OCI-LY3 (cell line): ENCODE measurements around the gene UBE2E2.

Experiments used
- H2AFZ ChIP-seq: fragments of 200-600, 300-600 bp; shearing (Covaris generic); 2 replicates; pipeline ENCODE4 v1.6.0; 2014; ENCODE audit warnings: antibody characterized with exemption, low read depth, low read length
- H3K27ac ChIP-seq: fragments of 200-600, 300-600 bp; sonication (generic); 2 replicates; pipeline ENCODE4 v1.5.1; 2014; ENCODE audit warnings: mild to moderate bottlenecking, low read length, moderate library complexity, mixed read lengths
- H3K27me3 ChIP-seq: fragments of 200-600, 300-600 bp; sonication (generic); 2 replicates; pipeline ENCODE4 v1.6.1; 2014; ENCODE audit warnings: low read depth, low read length, mixed read lengths
- H3K36me3 ChIP-seq: fragments of 200-600, 300-600 bp; sonication (generic); replicated peaks from 2 replicates; pipeline ENCODE3; 2014; ENCODE audit warnings: low read depth, low read length, mixed read lengths
- H3K4me1 ChIP-seq: fragments of 300-600, 200-600 bp; sonication (generic); 2 replicates; pipeline ENCODE4 v1.6.1; 2014; ENCODE audit warnings: low read length, mixed read lengths
- H3K4me2 ChIP-seq: fragments of 200-600, 300-600 bp; sonication (generic); 2 replicates; pipeline ENCODE4 v1.6.1; 2014; ENCODE audit warnings: low read length, mixed read lengths
- H3K4me3 ChIP-seq: fragments of 300-600, 200-600 bp; sonication (generic); 2 replicates; pipeline ENCODE4 v1.5.1; 2014; ENCODE audit warnings: antibody characterized with exemption, mild to moderate bottlenecking, low read length, moderate library complexity
- H3K79me2 ChIP-seq: fragments of 300-600, 200-600 bp; shearing (Covaris generic); 2 replicates; pipeline ENCODE4 v1.6.1; 2014; ENCODE audit warnings: mild to moderate bottlenecking, low read length, mixed read lengths
- H3K9ac ChIP-seq: fragments of 300-600, 200-600 bp; shearing (Covaris generic); 2 replicates; pipeline ENCODE4 v1.6.0; 2014; ENCODE audit warnings: mild to moderate bottlenecking, low read length, moderate library complexity
- H3K9me3 ChIP-seq: fragments of 200-600, 300-600 bp; shearing (Covaris generic); 2 replicates; pipeline ENCODE4 v1.6.1; 2014; ENCODE audit warnings: low read length, mixed read lengths; ENCODE audit not compliant: insufficient read depth
- H4K20me1 ChIP-seq: fragments of 200-600, 300-600 bp; sonication (generic); 2 replicates; pipeline ENCODE4 v1.6.1; 2016; ENCODE audit warnings: low read length, mixed read lengths; ENCODE audit not compliant: insufficient read depth
- CTCF ChIP-seq: fragments of 200-600, 300-600 bp; sonication (generic); IDR thresholded peaks from 2 replicates; pipeline ENCODE4 v1.5.1; 2014; ENCODE audit warnings: antibody characterized with exemption, low read length, low read depth
- EZH2phosphoT487 ChIP-seq: fragments of 200-600 bp; shearing (Covaris generic); IDR thresholded peaks from 2 replicates; pipeline ENCODE4 v1.6.1; 2018; ENCODE audit warnings: antibody characterized with exemption, mixed run types, low read depth

UBE2E2 gene

GRCh38 chr3:23481616-23482278 lies 278.6 kb downstream of the UBE2E2 start:
- 0 out of 2 replicates have a peak, but pooled peaks cover 2% of the 10 kb centered on the region for H3K79me2 ChIP-seq
- H4K20me1 ChIP-seq: no peaks in the 10 kb centered on the region
- peaks cover 15% of the 10 kb centered on the region; the same call in 1 of the 2 replicates for H3K9me3 ChIP-seq
- no peak overlapping the region for H3K9ac ChIP-seq
- H3K36me3 ChIP-seq: peaks cover 31% of the 10 kb centered on the region
- H3K27me3 ChIP-seq: no peaks in the 10 kb centered on the region
- no peak overlapping the region for H2AFZ ChIP-seq
- H3K4me3 ChIP-seq: no peak overlapping the region
- no peaks in the 10 kb centered on the region for H3K4me1 ChIP-seq
- no peak for TF ChIP-seq CTCF
- TF ChIP-seq EZH2phosphoT487: no peak
- H3K27ac ChIP-seq: no peak overlapping the region
- H3K4me2 ChIP-seq: no peak overlapping the region

GRCh38 chr3:23484386-23484785 lies 281.3 kb downstream of the UBE2E2 start:
- H3K79me2 ChIP-seq: 0 out of 2 replicates have a peak, but pooled peaks cover 2% of the 10 kb centered on the region
- H3K27ac ChIP-seq: no peak overlapping the region
- TF ChIP-seq EZH2phosphoT487: no peak
- no peak for TF ChIP-seq CTCF
- no peaks in the 10 kb centered on the region for H3K4me1 ChIP-seq
- peaks cover 20% of the 10 kb centered on the region for H3K36me3 ChIP-seq
- no peaks in the 10 kb centered on the region for H4K20me1 ChIP-seq
- no peak overlapping the region for H2AFZ ChIP-seq
- no peak overlapping the region for H3K4me3 ChIP-seq
- H3K9ac ChIP-seq: no peak overlapping the region
- 0 out of 2 replicates have a peak, but pooled peaks cover 3% of the 10 kb centered on the region for H3K9me3 ChIP-seq
- H3K27me3 ChIP-seq: no peaks in the 10 kb centered on the region
- no peak overlapping the region for H3K4me2 ChIP-seq

GRCh38 chr3:23485922-23486321 lies 282.8 kb downstream of the UBE2E2 start:
- no peaks in the 10 kb centered on the region for H3K9me3 ChIP-seq
- no peak overlapping the region for H2AFZ ChIP-seq
- no peak overlapping the region for H3K9ac ChIP-seq
- H4K20me1 ChIP-seq: no peaks in the 10 kb centered on the region
- no peak overlapping the region for H3K4me2 ChIP-seq
- no peaks in the 10 kb centered on the region for H3K27me3 ChIP-seq
- 0 out of 2 replicates have a peak, but pooled peaks cover 2% of the 10 kb centered on the region for H3K79me2 ChIP-seq
- peaks cover 12% of the 10 kb centered on the region for H3K36me3 ChIP-seq
- no peak for TF ChIP-seq EZH2phosphoT487
- no peak for TF ChIP-seq CTCF
- H3K4me1 ChIP-seq: no peaks in the 10 kb centered on the region
- H3K4me3 ChIP-seq: no peak overlapping the region
- no peak overlapping the region for H3K27ac ChIP-seq

- TF ChIP-seq EZH2phosphoT487 (no peak), CTCF (no peak)
- Histone ChIP-seq H3K27ac (no peak overlapping the region), H3K4me3 (no peak overlapping the region), H2AFZ (no peak overlapping the region), H3K4me1 (no peaks in the 10 kb centered on the region), H3K27me3 (no peaks in the 10 kb centered on the region), H3K9ac (no peak overlapping the region), H4K20me1 (0 out of 2 replicates have a peak, but pooled peaks cover 3% of the 10 kb centered on the region), H3K36me3 (peaks cover 12% of the 10 kb centered on the region), H3K4me2 (no peak overlapping the region), H3K9me3 (no peaks in the 10 kb centered on the region), H3K79me2 (0 out of 2 replicates have a peak, but pooled peaks cover 2% of the 10 kb centered on the region)
Measured at GRCh38 chr3:23487015-23487414, 283.9 kb downstream of the UBE2E2 start.
